Activated naive CD4-positive, alpha-beta T cell (primary cell): ENCODE results near the gene DTX1.

Experiments used
- DNase-seq, 4 experiments: peaks; one replicate each; lab custom pipeline; 2025; lab: John Stamatoyannopoulos, UW

The DTX1 gene

GRCh38 chr12:113055594-113056380, 743 bp upstream of the DTX1 start:
- no peak for DNase-seq

GRCh38 chr12:113056381-113056630, 224 bp upstream of the DTX1 start:
- DNase-seq, result no peak

- DNase-seq, result no peak
Observed at GRCh38 chr12:113057565-113058485, 1.3 kb downstream of the DTX1 start.

- no peak for DNase-seq
Observed at GRCh38 chr12:113058553-113058952, 2.0 kb downstream of the DTX1 start.

GRCh38 chr12:113059071-113059595, 2.6 kb downstream of the DTX1 start:
- no peak for DNase-seq

- no peak for DNase-seq
Observed at GRCh38 chr12:113060336-113060960, 3.9 kb downstream of the DTX1 start.

- no peak for DNase-seq
Observed at GRCh38 chr12:113061061-113061694, 4.6 kb downstream of the DTX1 start.

GRCh38 chr12:113062502-113063395, 6.2 kb downstream of the DTX1 start:
- no peak for DNase-seq

- no peak for DNase-seq
Observed at GRCh38 chr12:113063396-113064350, 7.1 kb downstream of the DTX1 start.

GRCh38 chr12:113064395-113065125, 8.0 kb downstream of the DTX1 start:
- DNase-seq, result no peak

- DNase-seq, result no peak
Observed at GRCh38 chr12:113065126-113066007, 8.8 kb downstream of the DTX1 start.

- no peak for DNase-seq
Observed at GRCh38 chr12:113066813-113067400, 10.4 kb downstream of the DTX1 start.

GRCh38 chr12:113067987-113068935, 11.7 kb downstream of the DTX1 start:
- no peak for DNase-seq

GRCh38 chr12:113069149-113069548, 12.6 kb downstream of the DTX1 start:
- DNase-seq, result no peak

GRCh38 chr12:113069751-113070116, 13.2 kb downstream of the DTX1 start:
- DNase-seq, result no peak

GRCh38 chr12:113070117-113070906, 13.8 kb downstream of the DTX1 start:
- DNase-seq, result peak in 1 of 4 experiments; percentile 16
